OCI-LY1 (cell line): Measurements from ENCODE around the gene IQCM.

Experiments used
- CTCF ChIP-seq: fragments of 200-600 bp; sonication (generic), shearing (Covaris generic); IDR thresholded peaks from 2 replicates; pipeline ENCODE4 v1.5.1; 2017; ENCODE audit warnings: mild to moderate bottlenecking, antibody characterized with exemption, low read length, moderate library complexity, mixed read lengths
- EZH2 ChIP-seq: fragments of 200-600 bp; sonication (generic), shearing (Covaris generic); IDR thresholded peaks from 2 replicates; pipeline ENCODE4 v1.8.0; 2017; ENCODE audit warnings: borderline replicate concordance, mixed run types, mild to moderate bottlenecking, antibody characterized with exemption, low read length, moderate library complexity, mixed read lengths

- TF ChIP-seq CTCF (no peak), EZH2 (no peak)
Measured at GRCh38 chr4:149765630-149766029, 50.0 kb downstream of the IQCM start.
